Left forelimb (tissue), 1 donor: Measurements from ENCODE around the gene TMEM18.

ENCODE experiments used
- DNase-seq: peaks from one replicate; pipeline ENCODE4 v3.0.0-alpha.2; 2018; ENCODE audit warnings: low spot score

Gene TMEM18

DNA sequence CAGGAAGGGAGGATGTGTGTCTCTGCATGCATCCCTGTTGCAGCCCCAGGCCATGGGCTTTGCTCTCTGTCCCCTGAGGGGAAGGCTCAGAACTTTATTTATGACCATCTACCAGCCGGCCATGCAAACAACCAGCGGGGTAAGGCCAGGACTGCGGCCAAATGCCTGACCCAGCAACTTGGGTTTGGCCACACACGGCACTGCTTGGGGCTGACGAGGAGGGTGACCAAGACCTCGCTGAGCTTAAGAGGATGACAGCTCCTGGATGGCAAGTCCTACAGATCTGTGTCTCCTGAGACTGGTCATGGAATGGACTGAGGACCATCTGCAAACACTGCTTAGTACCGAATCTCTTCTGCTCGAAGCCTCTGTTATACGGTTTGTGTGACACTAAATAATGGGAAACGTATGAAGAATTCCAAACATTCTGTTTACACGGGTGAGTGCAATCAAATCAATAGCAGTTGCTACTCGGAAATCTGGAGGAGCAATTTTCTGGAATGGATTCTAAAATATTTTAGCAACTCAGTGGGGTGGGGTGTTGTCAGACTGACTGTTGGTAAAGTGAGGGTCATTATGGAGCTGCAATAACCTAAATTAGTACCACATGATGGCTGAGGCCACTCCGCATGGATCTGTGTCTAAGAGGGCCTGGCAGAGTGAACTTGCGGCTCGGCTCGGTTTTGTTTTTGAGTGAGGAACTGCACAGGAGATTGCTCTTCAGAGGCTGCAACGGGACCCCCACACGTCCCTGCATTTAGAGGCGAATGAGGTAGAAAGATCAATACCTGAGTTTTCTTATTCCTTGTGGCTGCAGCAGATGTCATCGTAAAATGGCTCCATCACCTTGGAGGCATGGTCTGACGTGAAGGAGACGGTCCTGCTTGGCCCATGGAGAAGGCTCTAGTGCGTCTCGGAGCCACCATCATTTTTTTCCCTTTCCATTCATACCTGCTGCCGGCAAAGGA, 26.6 kb downstream of the TMEM18 start:
- DNase-seq = peak; percentile 54

DNA sequence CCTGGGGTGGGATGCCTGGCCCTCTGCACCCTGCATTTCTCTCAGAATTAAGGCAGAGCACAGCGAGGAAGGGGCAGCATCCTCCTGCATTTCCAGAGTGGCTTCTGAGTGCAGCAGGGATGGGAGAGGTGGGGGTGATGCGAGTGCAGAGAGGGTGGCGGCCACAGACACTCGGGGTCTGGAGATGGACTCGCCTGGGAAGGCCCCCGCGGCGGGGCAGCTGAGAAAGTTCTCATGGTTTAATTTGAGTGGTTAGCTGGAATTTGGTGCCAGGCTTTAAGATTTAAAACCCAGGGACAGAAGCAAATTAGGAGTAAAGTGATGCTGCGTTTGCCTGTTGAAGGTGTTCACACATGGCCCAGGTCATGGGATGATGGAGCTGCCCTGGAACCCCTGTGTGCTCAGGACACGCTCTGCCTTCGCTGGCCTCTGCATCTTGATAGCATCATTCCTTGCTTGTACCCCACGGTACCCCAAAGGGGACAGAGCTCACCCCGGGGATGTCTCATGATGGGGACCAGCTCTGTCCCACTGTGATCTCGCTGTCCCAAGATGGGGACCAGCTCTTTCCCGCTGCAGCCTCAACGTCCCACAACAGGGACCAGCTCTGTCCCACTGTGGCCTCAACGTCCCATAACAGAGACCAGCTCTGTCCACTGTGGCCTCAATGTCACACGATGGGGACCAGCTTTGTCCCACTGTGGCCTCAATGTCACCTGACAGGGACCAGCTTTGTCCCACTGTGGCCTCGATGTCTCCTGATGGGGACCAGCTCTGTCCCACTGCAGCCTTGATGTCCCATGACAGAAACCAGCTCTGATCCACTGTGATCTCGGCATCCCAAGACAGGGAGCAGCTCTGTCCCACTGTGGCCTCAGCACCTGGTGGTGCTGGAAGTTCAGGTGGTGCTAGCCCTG, 27.5 kb downstream of the TMEM18 start:
- DNase-seq = peak; percentile 51

DNA sequence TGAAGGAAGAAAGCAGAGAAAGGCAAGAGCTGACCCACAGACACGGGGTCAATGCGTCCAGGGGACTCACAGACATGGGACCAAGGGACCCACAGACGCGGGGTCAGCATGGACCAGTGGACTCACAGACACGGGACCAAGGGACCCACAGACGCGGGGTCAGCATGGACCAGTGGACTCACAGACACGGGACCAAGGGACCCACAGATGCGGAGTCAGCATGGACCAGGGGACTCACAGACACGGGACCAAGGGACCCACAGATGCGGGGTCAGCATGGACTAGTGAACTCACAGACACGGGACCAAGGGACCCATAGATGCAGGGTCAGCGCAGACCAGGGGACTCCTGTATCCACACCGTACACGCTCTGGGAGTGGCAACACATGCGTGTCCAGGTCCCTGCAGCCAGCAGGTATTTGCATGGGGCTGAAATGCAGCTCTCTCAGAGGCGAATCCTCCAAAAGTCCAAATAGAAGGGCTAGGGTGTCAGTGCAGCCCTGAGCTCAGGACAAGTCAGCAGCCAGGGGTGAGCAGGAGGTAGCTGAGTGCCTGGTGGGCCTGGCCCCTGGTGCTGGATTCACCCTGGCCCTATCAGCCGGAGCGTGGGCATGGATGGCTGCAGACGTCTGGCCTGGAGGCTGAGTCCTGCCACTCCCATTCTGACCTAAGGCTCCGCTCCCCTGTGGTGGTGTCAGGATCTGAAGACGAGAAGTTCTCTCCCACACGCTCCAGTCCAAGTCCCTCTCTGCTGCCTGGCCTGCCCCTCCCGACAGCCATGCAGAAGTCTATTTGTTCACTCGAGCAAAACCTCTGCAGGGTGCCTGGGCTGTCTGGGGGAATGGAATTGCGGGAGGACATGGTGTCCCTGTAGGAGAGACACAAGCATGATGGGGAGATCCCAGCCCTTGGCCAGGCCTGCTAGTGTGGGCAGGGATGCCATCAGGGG, 28.5 kb downstream of the TMEM18 start:
- peak; percentile 62 for DNase-seq

DNA sequence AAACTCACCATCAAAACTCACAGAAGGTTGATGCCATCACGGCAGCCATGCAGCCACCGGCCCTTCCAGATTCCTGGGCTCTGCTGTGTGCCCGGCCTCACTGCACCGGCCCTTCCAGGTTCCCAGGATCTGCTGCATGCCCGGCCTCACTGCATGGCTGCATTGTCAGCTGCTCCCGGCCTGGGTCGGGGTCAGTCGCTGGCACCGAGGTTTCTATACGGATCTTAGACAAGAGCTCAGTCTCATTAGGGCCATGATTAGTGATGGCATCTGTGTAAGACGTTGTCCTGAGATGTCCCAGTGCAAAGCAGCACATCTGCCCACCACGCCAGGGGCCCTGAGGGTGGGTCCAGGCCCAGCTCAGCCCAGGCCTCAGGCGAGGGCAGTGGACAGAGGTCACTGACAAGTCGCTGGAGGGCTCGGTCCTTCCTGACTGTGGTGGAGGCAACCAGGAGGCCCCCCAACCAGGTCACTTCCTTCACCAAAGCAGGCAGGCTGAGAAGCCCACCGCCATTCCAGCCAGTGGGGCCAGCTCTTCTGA, 29.4 kb downstream of the TMEM18 start:
- peak; percentile 62 for DNase-seq

DNA sequence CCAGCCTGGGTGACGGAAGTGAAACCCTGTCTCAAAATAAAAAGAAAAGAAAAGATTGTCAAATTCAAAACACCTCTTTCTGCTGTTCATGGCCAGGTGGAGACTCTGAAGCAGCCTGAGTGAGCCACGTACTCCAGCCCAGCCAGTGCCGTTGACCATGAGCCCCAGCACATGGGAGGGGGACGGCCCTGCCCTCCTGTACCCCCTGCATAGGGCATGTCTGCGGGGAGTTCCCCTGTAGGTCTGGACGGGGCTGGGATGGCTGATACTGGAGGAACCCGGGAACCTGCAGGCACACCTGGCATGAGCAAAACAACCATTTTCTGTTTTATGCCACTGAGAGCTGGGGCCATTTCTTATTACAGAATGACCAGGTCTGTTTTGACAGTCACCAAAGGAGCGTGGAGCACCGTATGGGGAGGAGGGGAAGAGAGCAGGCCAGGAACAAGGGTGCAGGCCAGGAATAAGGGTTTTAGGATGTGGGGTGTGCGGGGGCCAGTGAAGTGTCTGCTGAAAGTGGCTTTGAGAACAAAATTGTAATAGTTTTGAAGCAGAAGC, 30.1 kb downstream of the TMEM18 start:
- peak; percentile 23 for DNase-seq

DNA sequence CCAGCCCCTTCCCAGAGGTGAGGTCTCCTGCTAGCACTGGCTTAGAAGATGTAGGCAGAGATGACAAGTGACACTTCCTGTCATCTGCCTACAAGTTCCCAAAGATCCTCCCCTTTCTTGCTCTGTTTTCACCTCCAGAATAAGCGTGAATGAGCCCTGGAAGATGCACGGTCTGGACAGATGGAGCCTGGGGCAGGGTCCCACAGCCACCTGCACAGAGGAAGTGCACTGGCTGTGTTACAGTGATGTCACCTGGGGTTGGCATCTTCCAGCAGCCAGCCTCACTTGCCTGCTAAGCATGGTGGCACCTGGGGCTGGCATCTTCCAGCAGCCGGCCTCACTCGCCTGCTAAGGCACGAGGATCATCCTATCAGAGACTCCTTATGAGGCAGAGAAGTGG, 32.3 kb downstream of the TMEM18 start:
- DNase-seq = peak; percentile 42

DNA sequence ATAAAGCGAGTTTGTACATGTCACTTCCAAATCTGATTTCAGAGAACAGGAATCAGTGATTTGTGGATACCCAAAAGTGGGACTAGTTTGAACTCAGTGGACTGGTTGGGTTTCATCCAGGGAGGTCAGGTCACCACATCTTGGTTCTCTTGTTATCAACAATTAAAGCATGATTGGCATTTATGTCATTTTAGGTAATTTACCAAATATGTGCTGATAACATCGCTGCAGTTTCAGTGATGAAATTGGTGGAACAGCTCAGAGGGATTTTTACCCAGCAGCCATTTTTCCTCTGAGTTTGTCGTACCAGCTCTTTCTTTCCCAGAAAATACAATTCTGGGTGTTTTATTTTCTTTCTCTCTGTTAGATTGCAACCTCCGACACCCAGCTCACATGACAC, 33.4 kb downstream of the TMEM18 start:
- DNase-seq = no peak

DNA sequence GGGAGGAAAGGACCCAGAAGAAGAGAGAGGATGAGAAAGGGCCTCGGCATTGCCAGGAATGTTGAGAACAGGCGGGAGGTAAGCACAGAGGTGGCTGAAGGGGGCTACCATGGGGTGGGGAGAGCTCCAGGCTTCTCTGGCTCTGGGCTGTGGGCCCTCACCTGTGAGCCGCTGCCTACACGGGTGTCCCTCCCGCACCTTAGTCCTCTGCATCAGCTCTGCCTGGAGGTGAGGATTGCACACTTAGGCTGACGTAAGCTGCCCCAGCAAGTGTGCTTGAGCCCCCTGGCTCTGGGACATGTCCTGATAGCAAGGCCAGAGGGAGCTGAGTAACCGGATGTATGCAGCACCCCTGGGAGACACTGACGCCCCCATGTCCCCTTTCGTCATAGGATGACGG, 33.9 kb downstream of the TMEM18 start:
- DNase-seq = peak; percentile 30

DNA sequence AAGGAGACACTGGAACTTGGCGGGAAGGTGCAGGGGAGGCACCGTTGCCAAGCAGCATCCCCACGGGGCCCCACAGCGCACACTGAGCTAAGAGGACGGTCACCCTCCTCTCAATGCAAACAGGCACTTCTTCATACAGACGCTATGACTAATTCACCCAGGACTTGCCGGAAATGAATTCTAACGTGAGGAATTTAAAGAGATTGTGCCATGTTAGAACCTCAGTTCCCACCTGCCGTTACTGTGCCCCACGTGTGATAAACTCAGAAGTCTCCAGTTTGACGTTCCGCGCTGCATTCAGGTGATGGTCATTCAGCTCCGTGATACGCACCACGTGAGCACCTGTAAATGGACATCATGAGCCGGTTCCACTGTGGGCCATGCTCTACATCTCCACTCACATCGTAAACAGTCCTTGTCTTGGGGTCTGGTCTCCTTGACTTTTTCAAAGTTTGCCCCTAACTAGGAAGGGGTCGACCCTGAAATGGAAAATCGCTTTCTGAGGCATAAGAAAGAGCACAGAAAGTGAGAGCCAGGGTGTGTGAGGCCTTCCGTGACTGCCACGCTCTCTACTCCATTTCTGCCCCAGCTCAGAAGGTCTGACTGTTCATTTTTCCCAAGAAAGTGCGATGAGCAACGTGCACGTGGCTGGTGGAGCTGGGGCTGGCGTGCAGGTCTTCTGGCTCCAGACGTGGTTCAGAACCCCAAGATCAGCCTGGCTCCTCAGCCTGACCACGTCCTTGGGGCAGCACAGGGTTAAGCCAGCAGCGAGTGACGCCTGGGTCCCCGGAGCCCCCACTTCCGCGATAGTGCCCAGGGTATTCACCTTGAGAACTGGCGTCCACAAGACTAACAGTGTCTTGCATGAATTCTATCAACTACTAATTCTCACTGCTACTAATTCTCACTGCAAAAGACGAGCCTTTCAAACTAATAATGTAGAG, 35.1 kb downstream of the TMEM18 start:
- peak; percentile 34 for DNase-seq

DNA sequence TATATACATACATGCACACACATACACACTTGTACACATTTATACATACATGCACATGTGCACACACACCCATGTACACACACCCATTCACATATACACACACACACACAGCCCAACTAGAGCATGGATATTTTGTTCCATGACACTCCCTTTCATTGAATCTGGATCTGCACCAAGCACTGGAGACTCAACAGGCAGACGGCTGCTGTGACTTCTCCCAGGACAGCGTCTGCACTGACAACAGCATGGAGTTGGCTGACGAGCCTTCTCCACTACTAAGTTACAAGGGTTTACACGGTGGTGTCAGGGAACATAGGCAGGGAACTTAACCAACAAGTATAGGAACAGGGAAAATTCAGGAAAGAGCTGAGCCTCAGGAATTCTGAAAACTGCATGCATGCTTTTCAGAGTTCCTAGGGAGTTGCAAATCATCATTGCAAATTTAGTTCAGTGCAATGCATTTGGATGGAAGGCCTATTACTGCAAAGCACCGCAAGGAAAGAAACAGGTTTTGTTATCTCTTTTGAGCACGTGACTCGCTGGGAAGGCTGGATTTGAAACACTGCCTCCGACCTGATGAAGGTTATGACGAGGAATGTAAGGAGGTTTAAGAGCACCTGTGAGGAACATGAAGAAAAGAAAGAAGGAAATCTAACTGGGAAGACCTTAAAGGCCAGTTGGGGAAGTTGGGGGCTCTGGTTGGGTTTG, 35.9 kb downstream of the TMEM18 start:
- DNase-seq = peak; percentile 36

DNA sequence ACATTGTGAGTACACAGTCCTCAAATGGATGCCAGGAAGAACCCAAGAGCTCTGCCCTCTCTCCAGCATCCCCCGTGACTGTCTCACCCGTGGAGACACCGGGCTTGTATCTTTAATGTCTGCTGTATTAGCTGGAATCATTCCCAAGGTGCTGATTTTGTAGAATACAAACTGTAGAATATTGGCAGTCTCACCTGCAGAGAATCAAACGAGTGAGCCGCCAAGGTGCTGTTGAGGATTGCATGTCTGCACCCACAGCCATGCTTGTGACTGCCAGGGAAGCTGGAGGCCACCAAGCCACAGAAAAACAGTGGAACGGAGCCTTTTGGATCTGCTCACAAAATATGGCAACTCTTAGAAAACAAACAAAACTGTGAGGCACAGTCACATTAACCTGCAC, 37.5 kb downstream of the TMEM18 start:
- DNase-seq = no peak

DNA sequence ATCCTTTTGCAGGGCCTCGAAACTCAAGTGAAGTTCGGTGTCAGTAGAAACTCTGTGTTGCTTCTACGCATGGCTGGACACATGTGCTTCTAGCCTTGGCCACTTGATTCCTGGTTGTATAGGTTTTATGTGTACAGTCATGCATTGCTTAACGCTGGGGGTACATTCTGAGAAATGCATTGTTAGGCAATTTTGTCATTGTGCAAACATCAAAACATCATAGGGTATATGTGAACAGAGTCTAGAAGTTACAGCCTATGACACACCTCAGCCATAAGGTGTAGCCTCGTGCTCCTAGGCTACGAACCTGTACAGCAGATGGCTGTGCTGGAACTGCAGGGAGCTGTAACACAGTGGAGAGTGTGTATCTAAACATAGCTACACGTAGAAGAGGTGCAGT, 39.4 kb downstream of the TMEM18 start:
- DNase-seq = peak; percentile 20

DNA sequence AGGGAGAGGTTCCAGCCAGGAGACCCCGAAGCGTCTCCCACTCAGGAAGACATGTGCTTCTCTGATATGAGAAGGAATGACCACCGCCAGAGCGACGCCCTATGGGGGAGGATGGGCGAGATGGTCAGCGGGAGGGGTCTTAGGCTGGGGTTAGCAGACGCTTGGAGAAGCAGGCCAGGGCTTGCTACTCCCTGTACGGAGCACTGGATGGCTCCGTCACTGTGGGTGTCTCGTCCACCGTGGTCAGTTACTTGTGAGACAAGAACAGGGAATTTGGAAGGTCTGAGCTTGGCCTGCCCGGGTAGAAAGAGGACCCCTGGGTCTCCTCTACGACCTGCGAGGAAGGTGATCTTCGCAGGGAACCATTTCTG, 39.8 kb downstream of the TMEM18 start:
- DNase-seq = peak; percentile 55

DNA sequence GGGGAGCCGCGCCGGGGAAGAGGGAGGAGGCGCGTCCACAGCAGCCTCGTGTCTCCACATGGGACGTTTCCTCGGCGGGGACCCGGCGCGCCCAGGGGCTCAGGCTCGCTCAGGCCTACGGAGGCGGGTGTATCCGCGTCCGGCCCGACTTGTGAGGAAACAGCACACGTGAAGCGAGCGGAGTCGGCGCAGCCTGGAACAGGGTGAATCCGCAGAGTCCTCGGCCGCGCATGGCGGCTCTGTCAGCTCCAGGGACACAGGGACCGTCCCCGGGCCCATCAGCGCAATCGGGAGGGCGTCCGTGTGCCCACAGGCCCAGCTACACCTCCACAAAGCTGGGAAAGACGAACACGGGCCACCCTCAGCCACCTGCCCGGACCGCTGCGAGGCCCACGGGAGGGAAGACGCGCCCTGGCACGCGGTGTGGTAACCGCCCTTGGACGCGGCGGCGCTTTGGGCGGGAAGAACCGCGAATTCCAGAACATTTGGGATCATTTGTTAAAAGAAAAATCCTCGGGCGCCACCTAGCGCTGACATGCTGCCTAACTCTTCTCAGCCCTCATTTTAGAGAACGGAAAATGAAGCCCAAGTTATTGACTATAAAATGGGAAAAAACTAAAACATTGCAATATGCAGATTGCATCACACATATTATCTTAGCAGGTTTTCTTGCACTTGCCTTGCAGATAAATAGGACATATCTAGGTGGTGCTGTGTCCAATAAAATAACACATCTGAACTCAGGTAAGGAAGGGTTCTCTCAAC, 40.4 kb downstream of the TMEM18 start:
- peak; percentile 87 for DNase-seq

DNA sequence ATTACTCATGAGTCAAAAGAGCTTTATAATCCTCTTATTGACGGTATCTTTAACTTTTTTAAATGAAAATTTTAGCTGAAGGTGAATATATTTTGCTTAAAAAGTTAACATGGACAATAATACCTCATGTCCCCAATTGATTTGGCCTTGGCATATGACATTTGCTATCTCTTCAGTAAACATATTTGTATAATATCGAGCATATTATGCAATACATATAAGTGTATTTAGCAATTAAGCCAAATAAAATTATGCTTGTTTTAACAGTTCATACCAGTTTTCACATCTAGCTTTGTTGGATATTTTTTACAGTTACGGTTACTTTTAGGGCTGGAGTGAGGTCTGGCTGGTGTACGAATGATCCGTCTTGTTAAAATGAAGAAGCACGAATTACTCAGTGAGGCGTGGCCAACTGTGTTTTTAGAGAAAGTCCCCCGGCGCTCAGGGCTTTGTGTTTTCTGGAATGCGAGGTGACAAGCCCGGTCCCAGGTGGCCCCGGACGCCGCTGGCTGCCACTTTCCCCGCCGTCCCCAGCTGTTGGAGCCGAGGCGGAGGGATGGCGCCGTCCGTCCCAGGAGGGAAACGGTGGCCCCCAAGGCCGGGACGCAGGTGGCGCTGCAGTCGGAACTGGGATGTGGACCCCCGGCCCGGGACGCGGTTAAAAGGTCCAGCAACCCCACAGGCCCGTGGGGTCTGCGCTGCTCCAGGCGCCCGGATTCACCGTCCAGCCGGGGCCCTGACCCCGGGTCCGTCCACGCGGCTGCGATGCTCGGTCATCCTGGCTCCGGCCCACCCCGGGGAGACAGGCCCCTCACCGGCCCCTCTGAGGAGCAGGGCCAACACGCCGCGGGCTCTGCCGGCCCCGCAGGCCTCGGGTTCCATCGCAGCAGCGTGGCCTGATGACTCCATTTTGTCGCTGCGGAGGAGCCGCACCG, 41.3 kb downstream of the TMEM18 start:
- peak; percentile 63 for DNase-seq

DNA sequence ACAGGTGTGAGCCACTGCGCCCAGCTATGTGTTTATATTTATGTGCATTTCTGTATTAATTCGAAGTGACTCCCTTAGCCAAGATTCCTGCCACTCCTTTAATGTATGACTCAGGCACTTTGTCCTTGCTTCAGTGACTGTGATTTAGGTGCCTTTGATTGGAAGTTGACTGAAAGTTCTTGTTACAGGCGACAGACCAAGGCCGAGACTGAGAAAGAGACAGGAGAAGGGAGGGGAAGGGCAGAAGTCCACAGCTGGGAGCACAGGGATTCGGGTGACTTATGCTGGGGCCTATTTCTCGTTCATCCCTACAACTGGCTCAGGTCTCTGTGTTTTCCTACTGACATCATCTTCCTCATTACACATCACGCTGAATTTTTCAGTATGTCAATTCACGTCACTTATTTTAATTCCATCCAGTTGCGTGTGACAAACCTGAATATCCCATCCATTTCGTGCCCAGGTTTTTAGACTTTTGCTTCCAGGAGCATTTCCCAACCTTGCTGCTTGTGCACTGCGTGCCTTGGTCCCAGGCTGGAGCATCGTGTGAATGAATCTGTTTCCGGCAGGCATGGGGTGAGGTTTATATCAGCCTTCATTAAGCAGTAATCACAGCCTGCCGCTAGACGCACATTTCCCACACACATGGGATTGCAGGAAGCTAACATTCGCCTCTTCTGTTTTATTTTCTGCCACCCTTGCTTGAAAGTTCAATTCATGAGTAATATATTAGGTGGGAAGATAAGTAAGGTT, 42.4 kb downstream of the TMEM18 start:
- peak; percentile 23 for DNase-seq

DNA sequence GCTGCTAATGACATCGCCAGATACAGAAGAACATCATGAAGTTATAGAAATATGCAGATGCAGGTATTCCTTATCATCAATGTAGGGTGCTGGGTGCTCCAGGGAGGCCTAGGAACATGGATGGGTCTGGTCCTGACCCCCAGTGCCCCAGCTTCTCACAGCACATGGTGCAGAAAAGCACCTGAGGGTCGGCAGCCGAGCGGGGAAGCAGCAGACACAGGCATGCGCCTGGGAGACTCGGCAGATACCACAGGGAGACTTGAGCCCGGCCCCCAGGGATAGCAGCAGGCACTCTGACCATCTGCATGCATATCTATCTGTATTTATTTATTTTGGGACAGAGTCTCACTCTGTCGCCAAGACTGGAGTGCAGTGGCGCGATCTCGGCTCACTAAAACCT, 43.2 kb downstream of the TMEM18 start:
- peak; percentile 50 for DNase-seq
